Nephron progenitor cell (in vitro differentiated cells): ENCODE results near the gene AGK.

Experiments
- DNase-seq: peaks from one replicate; pipeline ENCODE4 v3.0.0; 2021
- H3K27ac Mint-ChIP-seq: 2 replicates; pipeline ENCODE4 v1.8.0; 2021; ENCODE audit warnings: mild to moderate bottlenecking, moderate library complexity, mixed read lengths
- H3K27me3 Mint-ChIP-seq: 2 replicates; pipeline ENCODE4 v1.8.0; 2021; ENCODE audit warnings: mild to moderate bottlenecking, low read depth, mixed read lengths; ENCODE audit not compliant: poor library complexity
- H3K36me3 Mint-ChIP-seq: 2 replicates; pipeline ENCODE4 v1.8.0; 2021; ENCODE audit warnings: low read depth, mixed read lengths
- H3K4me1 Mint-ChIP-seq: 2 replicates; pipeline ENCODE4 v1.8.0; 2021; ENCODE audit warnings: mixed read lengths
- H3K4me3 Mint-ChIP-seq: 2 replicates; pipeline ENCODE4 v1.8.0; 2021; ENCODE audit warnings: mild to moderate bottlenecking, moderate library complexity, mixed read lengths
- H3K9me3 Mint-ChIP-seq: 2 replicates; pipeline ENCODE4 v1.8.0; 2021; ENCODE audit warnings: mild to moderate bottlenecking, moderate library complexity, mixed read lengths
- TF ChIP-seq, protein P1 (sequence below): fragments of 200-600 bp; sonication (generic); IDR thresholded peaks from 2 replicates; pipeline ENCODE4 v1.5.0; 2021; ENCODE audit warnings: antibody characterized with exemption

AGK gene, protein sequence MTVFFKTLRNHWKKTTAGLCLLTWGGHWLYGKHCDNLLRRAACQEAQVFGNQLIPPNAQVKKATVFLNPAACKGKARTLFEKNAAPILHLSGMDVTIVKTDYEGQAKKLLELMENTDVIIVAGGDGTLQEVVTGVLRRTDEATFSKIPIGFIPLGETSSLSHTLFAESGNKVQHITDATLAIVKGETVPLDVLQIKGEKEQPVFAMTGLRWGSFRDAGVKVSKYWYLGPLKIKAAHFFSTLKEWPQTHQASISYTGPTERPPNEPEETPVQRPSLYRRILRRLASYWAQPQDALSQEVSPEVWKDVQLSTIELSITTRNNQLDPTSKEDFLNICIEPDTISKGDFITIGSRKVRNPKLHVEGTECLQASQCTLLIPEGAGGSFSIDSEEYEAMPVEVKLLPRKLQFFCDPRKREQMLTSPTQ

DNA sequence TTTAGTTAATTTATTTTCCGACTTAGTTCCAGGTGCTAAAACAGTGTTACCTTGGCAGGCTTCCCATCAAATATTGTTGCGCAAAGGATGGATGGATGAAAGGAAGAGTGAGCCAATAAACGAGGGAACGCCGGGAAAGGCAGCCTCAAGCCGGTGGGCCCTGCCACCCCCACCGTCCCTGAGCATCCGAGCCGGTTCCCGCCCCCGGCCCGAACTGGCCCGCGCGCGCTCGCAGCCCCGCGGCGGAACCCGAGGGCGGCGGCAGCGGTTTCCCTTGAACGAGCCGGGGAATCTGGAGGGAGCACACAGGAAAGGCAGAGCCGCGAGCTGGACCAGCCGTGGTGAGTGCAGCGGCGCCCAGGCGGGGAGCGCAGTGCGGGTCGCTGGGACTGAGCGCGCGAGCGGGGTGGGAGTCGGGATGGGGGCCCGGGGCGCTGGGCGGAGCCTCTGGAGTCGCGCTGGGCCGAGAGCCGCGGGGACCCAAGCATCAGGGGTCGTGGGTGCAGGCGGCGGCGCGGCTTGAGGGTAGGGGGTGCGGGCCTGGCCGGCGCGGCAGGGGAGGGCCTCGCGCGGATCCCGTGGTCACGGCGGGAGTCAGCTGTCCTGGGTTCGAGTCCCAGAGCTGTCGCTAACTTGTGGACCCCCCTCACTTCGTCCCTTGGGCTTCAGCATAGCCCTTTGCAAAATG, at the start of gene AGK:
AGK (plus strand) TSS at position 317 of the 688 bp plus-strand sequence. CDS start 4,057 bp downstream, outside the sequence.
- H3K27me3 Mint-ChIP-seq, result peaks cover 3% of the 10 kb centered on the region
- TF ChIP-seq, protein P1, sequence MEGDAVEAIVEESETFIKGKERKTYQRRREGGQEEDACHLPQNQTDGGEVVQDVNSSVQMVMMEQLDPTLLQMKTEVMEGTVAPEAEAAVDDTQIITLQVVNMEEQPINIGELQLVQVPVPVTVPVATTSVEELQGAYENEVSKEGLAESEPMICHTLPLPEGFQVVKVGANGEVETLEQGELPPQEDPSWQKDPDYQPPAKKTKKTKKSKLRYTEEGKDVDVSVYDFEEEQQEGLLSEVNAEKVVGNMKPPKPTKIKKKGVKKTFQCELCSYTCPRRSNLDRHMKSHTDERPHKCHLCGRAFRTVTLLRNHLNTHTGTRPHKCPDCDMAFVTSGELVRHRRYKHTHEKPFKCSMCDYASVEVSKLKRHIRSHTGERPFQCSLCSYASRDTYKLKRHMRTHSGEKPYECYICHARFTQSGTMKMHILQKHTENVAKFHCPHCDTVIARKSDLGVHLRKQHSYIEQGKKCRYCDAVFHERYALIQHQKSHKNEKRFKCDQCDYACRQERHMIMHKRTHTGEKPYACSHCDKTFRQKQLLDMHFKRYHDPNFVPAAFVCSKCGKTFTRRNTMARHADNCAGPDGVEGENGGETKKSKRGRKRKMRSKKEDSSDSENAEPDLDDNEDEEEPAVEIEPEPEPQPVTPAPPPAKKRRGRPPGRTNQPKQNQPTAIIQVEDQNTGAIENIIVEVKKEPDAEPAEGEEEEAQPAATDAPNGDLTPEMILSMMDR, result no peak
- peak within 1 kb of the TSS; percentile 31 for H3K27ac Mint-ChIP-seq
- H3K4me1 Mint-ChIP-seq, result peaks cover 30% of the 10 kb centered on the region
- peaks cover 23% of the 10 kb centered on the region for H3K36me3 Mint-ChIP-seq
- H3K4me3 Mint-ChIP-seq, result peak within 1 kb of the TSS; percentile 87
- DNase-seq, result peak; percentile 87
- H3K9me3 Mint-ChIP-seq, result no peaks in the 10 kb centered on the region

DNA sequence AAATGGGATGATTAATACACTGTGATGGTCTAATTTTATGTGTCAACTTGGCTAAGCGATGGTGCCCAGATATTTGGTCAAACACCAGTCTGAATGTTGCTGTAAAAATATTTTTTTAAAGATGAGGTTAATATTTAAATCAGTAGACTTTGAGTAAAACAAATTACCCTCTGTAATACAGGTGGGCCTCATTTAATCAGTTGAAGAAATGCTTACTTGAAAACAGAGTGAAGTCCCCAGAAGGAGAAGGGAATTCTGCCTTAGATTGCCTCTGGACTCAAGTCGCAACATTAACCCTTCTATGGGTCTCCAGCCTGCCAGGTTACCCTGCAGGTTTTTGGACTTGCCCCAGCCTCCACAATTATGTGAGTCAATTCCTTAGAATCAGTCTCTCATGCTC, 49.8 kb upstream of the AGK start:
- H3K4me1 Mint-ChIP-seq, result no peaks in the 10 kb centered on the region
- H3K27ac Mint-ChIP-seq, result no peak overlapping the region
- H3K27me3 Mint-ChIP-seq, result peaks cover 40% of the 10 kb centered on the region
- TF ChIP-seq, protein P1, result no peak
- H3K36me3 Mint-ChIP-seq, result no peaks in the 10 kb centered on the region
- no peak for DNase-seq
- no peak overlapping the region for H3K4me3 Mint-ChIP-seq
- no peaks in the 10 kb centered on the region for H3K9me3 Mint-ChIP-seq

DNA sequence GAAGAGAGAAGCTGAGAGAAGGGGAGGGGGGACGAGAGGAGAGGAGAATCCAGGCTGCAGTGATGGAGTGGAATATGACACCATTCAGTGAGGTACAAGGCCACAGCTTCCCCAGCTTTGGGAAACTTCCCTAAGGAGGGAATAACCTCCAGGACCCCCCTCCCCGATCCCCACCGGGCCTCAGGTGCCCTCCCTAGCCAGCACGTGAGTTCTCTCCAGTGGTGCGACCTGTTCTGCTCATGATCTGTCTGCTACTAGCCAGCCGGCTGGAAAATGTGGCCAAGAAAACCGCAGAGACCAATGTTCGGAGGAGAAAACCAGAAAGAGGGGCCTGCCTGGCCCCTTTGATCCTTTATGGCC, 39.9 kb upstream of the AGK start:
- Mint-ChIP-seq H3K4me1 (peaks cover 23% of the 10 kb centered on the region), H3K27me3 (peaks cover 31% of the 10 kb centered on the region), H3K36me3 (no peaks in the 10 kb centered on the region), H3K4me3 (peak overlapping the region; percentile 82), H3K27ac (no peak overlapping the region), H3K9me3 (peaks cover 20% of the 10 kb centered on the region)
- TF ChIP-seq, protein P1, result no peak
- no peak for DNase-seq

DNA sequence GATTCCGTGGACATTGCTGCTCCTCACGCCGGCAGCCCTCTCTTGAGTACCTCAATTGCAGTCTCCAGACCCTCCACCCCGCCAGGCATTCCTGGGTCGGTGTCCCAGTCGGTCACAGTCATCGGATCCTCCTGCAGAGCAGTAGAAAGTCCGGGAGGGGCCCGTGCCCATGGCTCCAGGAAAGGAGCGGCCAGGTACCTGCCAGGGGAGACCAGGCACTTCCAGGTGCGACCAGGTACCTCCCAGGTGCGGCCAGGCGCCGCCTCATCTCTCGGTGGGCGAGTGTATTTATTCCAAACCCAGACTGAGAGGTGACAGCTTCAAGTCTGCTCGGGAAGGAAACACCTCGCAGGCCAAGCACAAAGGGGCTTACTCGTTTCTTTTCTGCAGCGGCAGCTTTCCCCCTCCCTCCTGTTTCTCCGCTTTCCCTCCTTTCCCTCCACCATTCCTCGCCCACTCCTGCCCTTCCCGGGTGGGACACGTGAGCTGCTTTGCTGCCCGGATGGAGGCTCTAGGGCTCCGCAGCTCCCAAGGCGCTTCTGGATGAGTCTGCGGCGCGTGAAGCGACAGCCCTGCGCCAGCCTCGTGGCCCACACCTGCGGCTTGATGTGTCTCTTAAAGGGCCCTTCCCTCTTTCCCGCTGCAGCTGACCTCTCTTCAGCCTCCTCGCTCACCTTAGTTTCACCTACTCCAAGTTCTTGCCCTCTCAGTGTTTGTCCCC, 39.4 kb upstream of the AGK start:
- Mint-ChIP-seq H3K4me3 (peak overlapping the region; percentile 82), H3K9me3 (peaks cover 20% of the 10 kb centered on the region), H3K27me3 (peaks cover 34% of the 10 kb centered on the region), H3K27ac (no peak overlapping the region), H3K36me3 (no peaks in the 10 kb centered on the region), H3K4me1 (peaks cover 23% of the 10 kb centered on the region)
- TF ChIP-seq, protein P1, result no peak
- peak; percentile 34 for DNase-seq

DNA sequence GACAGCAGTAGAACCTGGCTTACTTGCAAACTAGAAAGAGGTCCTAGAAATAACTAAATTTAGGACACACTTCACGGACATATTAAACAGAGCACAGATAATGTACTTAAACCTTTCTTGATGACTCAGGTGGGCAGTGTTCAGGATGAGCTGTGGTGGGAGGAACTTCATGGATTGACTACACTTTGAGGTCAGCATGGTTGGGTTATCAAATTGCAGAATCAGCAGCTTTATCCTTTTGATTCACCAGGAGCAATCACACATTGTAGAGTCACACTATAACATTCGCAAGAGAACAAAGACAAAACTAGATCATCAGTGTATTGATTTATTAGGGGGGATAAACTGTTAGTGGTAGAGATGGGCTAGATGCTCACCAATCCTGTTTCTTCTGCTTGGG, 38.6 kb upstream of the AGK start:
- Mint-ChIP-seq H3K27ac (no peak overlapping the region), H3K4me3 (peak overlapping the region; percentile 82), H3K36me3 (no peaks in the 10 kb centered on the region), H3K27me3 (peaks cover 36% of the 10 kb centered on the region), H3K4me1 (peaks cover 23% of the 10 kb centered on the region), H3K9me3 (peaks cover 20% of the 10 kb centered on the region)
- no peak for DNase-seq
- TF ChIP-seq, protein P1, result no peak
